Loucy (cell line): Measurements from ENCODE around the gene FMN2.
"Not testable (repeated sequence)": the region's sequence is repeated elsewhere in the genome, so short reads cannot be mapped to it uniquely, and the experiment has no call there.

Source experiments
- H2AFZ ChIP-seq: fragments of 200-600 bp; sonication (generic); 2 replicates; pipeline ENCODE4 v1.6.0; 2016; ENCODE audit warnings: antibody characterized with exemption, mild to moderate bottlenecking, low read length, moderate library complexity
- H3F3A ChIP-seq: fragments of 200-600 bp; 2 replicates; pipeline ENCODE4 v1.6.0; 2016; ENCODE audit warnings: antibody characterized with exemption, low read depth, mild to moderate bottlenecking
- H3K27me3 ChIP-seq: fragments of 200-600 bp; sonication (generic); 2 replicates; pipeline ENCODE4 v1.6.1; 2014; ENCODE audit warnings: low read length, mild to moderate bottlenecking; ENCODE audit not compliant: insufficient read depth, poor library complexity, severe bottlenecking
- H3K36me3 ChIP-seq: fragments of 200-600 bp; sonication (generic); 2 replicates; pipeline ENCODE4 v1.6.1; 2016; ENCODE audit warnings: low read length; ENCODE audit not compliant: insufficient read depth
- H3K4me1 ChIP-seq: fragments of 200-600 bp; sonication (generic); 2 replicates; pipeline ENCODE4 v1.5.1; 2014; ENCODE audit warnings: low read length, mild to moderate bottlenecking; ENCODE audit not compliant: insufficient read depth, poor library complexity, severe bottlenecking
- H3K4me2 ChIP-seq: fragments of 200-600 bp; sonication (generic); 2 replicates; pipeline ENCODE4 v1.6.0; 2014; ENCODE audit warnings: antibody characterized with exemption, low read length, low read depth, mild to moderate bottlenecking; ENCODE audit not compliant: poor library complexity, severe bottlenecking
- H3K4me3 ChIP-seq: fragments of 200-600 bp; sonication (generic); 2 replicates; pipeline ENCODE4 v1.5.1; 2014; ENCODE audit warnings: low read length, mild to moderate bottlenecking, mixed read lengths; ENCODE audit not compliant: poor library complexity, severe bottlenecking
- H3K79me2 ChIP-seq: fragments of 200-600 bp; sonication (generic); 2 replicates; pipeline ENCODE4 v1.6.1; 2014; ENCODE audit warnings: low read length; ENCODE audit not compliant: insufficient read depth
- H3K9ac ChIP-seq: fragments of 200-600 bp; sonication (generic); 2 replicates; pipeline ENCODE4 v1.6.0; 2014; ENCODE audit warnings: mild to moderate bottlenecking, low read depth, low read length, moderate library complexity; ENCODE audit not compliant: poor library complexity, severe bottlenecking
- H3K9me2 ChIP-seq: fragments of 200-600 bp; sonication (generic); replicated peaks from 2 replicates; pipeline ENCODE4 v1.6.1; 2016; ENCODE audit warnings: low read depth, low read length, mixed read lengths
- H3K9me3 ChIP-seq: fragments of 200-600 bp; sonication (generic); 2 replicates; pipeline ENCODE4 v1.6.1; 2014; ENCODE audit warnings: mild to moderate bottlenecking, antibody characterized with exemption, low read length, low read depth; ENCODE audit not compliant: insufficient read depth
- H4K20me1 ChIP-seq: fragments of 200-600 bp; sonication (generic); 2 replicates; pipeline ENCODE4 v1.6.0; 2014; ENCODE audit warnings: antibody characterized with exemption, low read length, mild to moderate bottlenecking; ENCODE audit not compliant: insufficient read depth, poor library complexity, severe bottlenecking
- EZH2phosphoT487 ChIP-seq: fragments of 200-600 bp; IDR thresholded peaks from 2 replicates; pipeline ENCODE4 v1.6.1; 2018; ENCODE audit warnings: antibody characterized with exemption, mild to moderate bottlenecking, moderate library complexity, borderline replicate concordance
- TF ChIP-seq, protein P1 (sequence below): fragments of 200-600 bp; sonication (generic); conservative IDR thresholded peaks from 2 replicates; pipeline ENCODE4 v1.5.1; 2014; ENCODE audit warnings: mild to moderate bottlenecking, antibody characterized with exemption, low read length

FMN2 gene

DNA sequence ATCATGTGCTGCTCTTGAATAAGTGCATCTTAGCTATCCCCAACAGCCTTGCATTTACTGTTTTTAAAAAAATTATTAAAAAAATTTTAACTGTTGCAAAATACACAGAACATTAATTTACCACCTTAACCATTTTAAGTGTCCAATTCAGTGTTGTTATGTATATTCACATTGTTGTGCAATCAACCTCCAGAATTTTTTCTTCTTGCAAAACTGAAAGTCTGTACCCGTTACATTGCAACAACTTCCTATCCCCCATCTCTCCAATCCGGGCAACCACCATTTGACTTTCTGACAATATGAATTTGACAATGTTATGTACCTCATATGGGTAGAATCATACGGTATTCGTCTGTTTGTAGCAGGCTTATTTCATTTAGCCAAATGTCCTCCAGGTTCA lies 83.1 kb downstream of the FMN2 start:
- Histone ChIP-seq H3K9me3 (no peaks in the 10 kb centered on the region), H3F3A (no peaks in the 10 kb centered on the region), H2AFZ (no peak overlapping the region), H3K79me2 (no peaks in the 10 kb centered on the region), H3K9ac (no peak overlapping the region), H4K20me1 (no peaks in the 10 kb centered on the region), H3K4me3 (no peak overlapping the region), H3K9me2 (no peaks in the 10 kb centered on the region), H3K36me3 (no peaks in the 10 kb centered on the region), H3K4me1 (no peaks in the 10 kb centered on the region), H3K4me2 (no peak overlapping the region), H3K27me3 (no peaks in the 10 kb centered on the region)
- TF ChIP-seq, protein P1, sequence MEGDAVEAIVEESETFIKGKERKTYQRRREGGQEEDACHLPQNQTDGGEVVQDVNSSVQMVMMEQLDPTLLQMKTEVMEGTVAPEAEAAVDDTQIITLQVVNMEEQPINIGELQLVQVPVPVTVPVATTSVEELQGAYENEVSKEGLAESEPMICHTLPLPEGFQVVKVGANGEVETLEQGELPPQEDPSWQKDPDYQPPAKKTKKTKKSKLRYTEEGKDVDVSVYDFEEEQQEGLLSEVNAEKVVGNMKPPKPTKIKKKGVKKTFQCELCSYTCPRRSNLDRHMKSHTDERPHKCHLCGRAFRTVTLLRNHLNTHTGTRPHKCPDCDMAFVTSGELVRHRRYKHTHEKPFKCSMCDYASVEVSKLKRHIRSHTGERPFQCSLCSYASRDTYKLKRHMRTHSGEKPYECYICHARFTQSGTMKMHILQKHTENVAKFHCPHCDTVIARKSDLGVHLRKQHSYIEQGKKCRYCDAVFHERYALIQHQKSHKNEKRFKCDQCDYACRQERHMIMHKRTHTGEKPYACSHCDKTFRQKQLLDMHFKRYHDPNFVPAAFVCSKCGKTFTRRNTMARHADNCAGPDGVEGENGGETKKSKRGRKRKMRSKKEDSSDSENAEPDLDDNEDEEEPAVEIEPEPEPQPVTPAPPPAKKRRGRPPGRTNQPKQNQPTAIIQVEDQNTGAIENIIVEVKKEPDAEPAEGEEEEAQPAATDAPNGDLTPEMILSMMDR = no peak
- no peak for TF ChIP-seq EZH2phosphoT487

DNA sequence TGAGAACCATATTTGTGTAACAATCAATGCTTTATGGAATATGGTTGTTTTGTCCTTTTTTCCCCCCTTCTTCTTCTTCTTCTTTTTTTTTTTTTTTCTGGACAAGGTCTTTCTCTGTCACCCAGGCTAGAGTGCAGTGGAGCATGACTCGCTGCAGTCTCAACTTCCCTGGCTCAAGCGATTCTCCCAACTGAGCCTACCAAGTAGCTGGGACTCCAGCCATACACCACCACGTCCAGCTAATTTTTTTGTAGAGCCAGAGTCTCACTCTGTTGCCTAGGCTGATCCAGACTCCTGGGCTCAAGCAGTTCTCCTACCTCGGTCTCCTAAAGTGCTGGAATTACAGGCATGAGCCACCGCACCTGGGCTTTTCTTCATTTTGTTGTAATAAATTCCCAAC lies 86.7 kb downstream of the FMN2 start:
- Histone ChIP-seq H3K9me2 (no peaks in the 10 kb centered on the region), H3K9me3 (no peaks in the 10 kb centered on the region), H3K27me3 (no peaks in the 10 kb centered on the region), H3K36me3 (no peaks in the 10 kb centered on the region), H4K20me1 (no peaks in the 10 kb centered on the region), H3K4me3 (no peak overlapping the region), H3K4me1 (no peaks in the 10 kb centered on the region), H3F3A (no peaks in the 10 kb centered on the region), H2AFZ (no peak overlapping the region), H3K9ac (no peak overlapping the region), H3K79me2 (no peaks in the 10 kb centered on the region), H3K4me2 (no peak overlapping the region)
- TF ChIP-seq, protein P1 = no peak
- no peak for TF ChIP-seq EZH2phosphoT487

DNA sequence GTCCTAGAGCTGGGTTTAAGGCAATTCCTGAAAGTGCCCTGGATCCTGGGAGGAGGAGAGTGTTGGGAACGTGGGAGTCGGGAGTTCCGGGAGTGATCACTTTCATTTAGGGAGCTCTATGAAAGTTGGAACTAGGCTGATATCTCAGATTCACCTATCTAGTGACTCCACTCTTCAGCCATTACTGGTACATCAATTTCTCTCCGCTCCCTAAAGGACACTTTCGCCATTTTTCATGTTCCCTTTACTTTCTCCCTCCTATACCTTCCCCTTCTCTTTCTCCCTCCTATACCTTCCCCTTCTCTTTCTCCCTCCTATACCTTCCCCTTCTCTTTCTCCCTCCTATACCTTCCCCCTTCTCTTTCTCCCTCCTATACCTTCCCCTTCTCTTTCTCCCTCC lies 93.0 kb downstream of the FMN2 start:
- not testable (repeated sequence) for H3K4me3 ChIP-seq, H3K4me2 ChIP-seq, H3K4me1 ChIP-seq, H3F3A ChIP-seq, H2AFZ ChIP-seq, H3K36me3 ChIP-seq, H4K20me1 ChIP-seq, H3K9ac ChIP-seq, H3K9me2 ChIP-seq, H3K9me3 ChIP-seq, H3K79me2 ChIP-seq, H3K27me3 ChIP-seq

DNA sequence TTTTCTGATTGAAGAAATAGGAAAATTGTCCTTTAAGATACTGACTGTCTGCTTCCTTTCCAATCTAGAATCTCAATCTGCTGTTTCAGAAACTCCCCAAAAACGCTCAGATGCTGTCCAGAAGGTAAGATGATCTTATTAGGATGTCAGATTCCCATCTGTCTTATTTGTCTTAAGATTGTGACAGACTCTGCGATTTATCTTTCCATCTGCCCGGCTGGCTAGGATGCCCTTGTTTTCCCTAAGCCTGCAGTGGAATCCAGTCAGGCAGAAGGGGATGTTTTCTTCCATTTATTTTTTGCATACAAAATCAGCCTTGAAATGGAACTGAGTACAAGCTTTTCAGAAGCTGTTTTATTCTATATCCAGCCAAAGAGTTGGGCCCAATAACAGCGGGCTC lies 96.5 kb downstream of the FMN2 start:
- Histone ChIP-seq H3F3A (no peaks in the 10 kb centered on the region), H2AFZ (no peak overlapping the region), H3K4me1 (no peaks in the 10 kb centered on the region), H4K20me1 (no peaks in the 10 kb centered on the region), H3K9ac (no peak overlapping the region), H3K36me3 (no peaks in the 10 kb centered on the region), H3K4me2 (no peak overlapping the region), H3K9me2 (no peaks in the 10 kb centered on the region), H3K79me2 (no peaks in the 10 kb centered on the region), H3K27me3 (no peaks in the 10 kb centered on the region), H3K4me3 (no peak overlapping the region), H3K9me3 (no peaks in the 10 kb centered on the region)
- TF ChIP-seq EZH2phosphoT487 = no peak
- TF ChIP-seq, protein P1 = no peak
